A673 (cell line): ENCODE measurements around the gene ABCB7. TPM values are rescaled to one million over a fixed set of nuclear protein-coding genes. Genes with fewer than 3 reads are reported as not detected.

ENCODE experiments used
- BruUV-seq: library from RNA; stranded (reverse); fragments of 400-500 nt; replicated peaks from 2 replicates; lab custom pipeline; 2021; lab: Mats Ljungman, UMichigan
- CTCF ChIA-PET: fragments of 300-600 bp; sonication (Branson Sonifier 250); formaldehyde crosslinking; loops from one replicate; lab custom pipeline; 2022; ENCODE audit warnings: antibody characterized with exemption; lab: Charles Lee
- POLR2A ChIA-PET: fragments of 300-600 bp; sonication (Branson Sonifier 250); formaldehyde crosslinking; loops from one replicate; lab custom pipeline; 2022; ENCODE audit warnings: antibody characterized with exemption; ENCODE audit not compliant: low non-redundant PET; lab: Charles Lee
- DNase-seq: peaks from one replicate; pipeline ENCODE4 v3.0.0-alpha.2; 2015; ENCODE audit warnings: low spot score
- H3K27ac ChIP-seq: fragments of 200-600 bp; sonication (generic); 2 replicates; pipeline ENCODE4 v1.5.1; 2016; ENCODE audit warnings: mixed run types, low read depth, mild to moderate bottlenecking, mixed read lengths, antibody characterized with exemption, low read length; ENCODE audit not compliant: poor library complexity, severe bottlenecking
- H3K27me3 ChIP-seq: fragments of 200-600 bp; sonication (generic); replicated peaks from 2 replicates; pipeline ENCODE4 v1.6.1; 2017; ENCODE audit warnings: mixed run types, low read depth, mild to moderate bottlenecking, mixed read lengths, antibody characterized with exemption, low read length; ENCODE audit not compliant: insufficient read depth, poor library complexity
- H3K36me3 ChIP-seq: fragments of 200-600 bp; sonication (generic); 2 replicates; pipeline ENCODE4 v1.6.1; 2016; ENCODE audit warnings: mixed run types, mild to moderate bottlenecking, mixed read lengths, antibody characterized with exemption, low read length; ENCODE audit not compliant: insufficient read depth, poor library complexity, severe bottlenecking
- H3K4me1 ChIP-seq: fragments of 200-600 bp; sonication (generic); 2 replicates; pipeline ENCODE4 v1.6.1; 2017; ENCODE audit warnings: mixed run types, mild to moderate bottlenecking, mixed read lengths, antibody characterized with exemption, low read length; ENCODE audit not compliant: insufficient read depth, poor library complexity, severe bottlenecking
- H3K4me3 ChIP-seq: fragments of 200-600 bp; sonication (generic); 2 replicates; pipeline ENCODE4 v1.5.1; 2016; ENCODE audit warnings: low read depth, mixed run types, mild to moderate bottlenecking, mixed read lengths, low read length; ENCODE audit not compliant: poor library complexity, severe bottlenecking
- H3K9me3 ChIP-seq: fragments of 200-600 bp; sonication (generic); 2 replicates; pipeline ENCODE4 v1.6.1; 2016; ENCODE audit warnings: mixed run types, low read depth, mild to moderate bottlenecking, mixed read lengths, antibody characterized with exemption, low read length; ENCODE audit not compliant: poor library complexity, severe bottlenecking
- EZH2 ChIP-seq: fragments of 200-600 bp; sonication (generic); IDR thresholded peaks from 2 replicates; pipeline ENCODE4 v1.6.1; 2017; ENCODE audit warnings: borderline replicate concordance, low read depth, mild to moderate bottlenecking, mixed read lengths, antibody characterized with exemption, low read length; ENCODE audit not compliant: poor library complexity, severe bottlenecking
- intact Hi-C: fragments of 100-400 bp; cut with micrococcal nuclease; formaldehyde crosslinking; loops from one replicate; pipeline ENCODE4 v1.10.0; 2022; ENCODE audit not compliant: unreplicated experiment
- total RNA-seq: library from RNA; stranded (reverse); gene quantifications from 2 replicates; pipeline ENCODE4 v1.2.3, GENCODE V29; 2021
- TF ChIP-seq, protein P1 (sequence below): fragments of 300-800, 200-600 bp; sonication (generic); conservative IDR thresholded peaks from 2 replicates; pipeline ENCODE4 v1.5.1; 2017; ENCODE audit warnings: low read depth, mild to moderate bottlenecking, antibody characterized with exemption, low read length, moderate library complexity, mixed read lengths

Gene ABCB7
- total RNA-seq, 1 experiment from 2014 or later, result 28.8 TPM

GRCh38 chrX:75084757-75085156 is 71.3 kb downstream of the ABCB7 start:
- Histone ChIP-seq H3K9me3 (no peaks in the 10 kb centered on the region), H3K4me3 (no peak overlapping the region), H3K4me1 (no peaks in the 10 kb centered on the region), H3K27ac (no peak overlapping the region), H3K27me3 (no peaks in the 10 kb centered on the region), H3K36me3 (no peaks in the 10 kb centered on the region)
- intact Hi-C loops, result no loop called here
- no TSS peak for BruUV-seq
- POLR2A ChIA-PET, result no interaction called here
- TF ChIP-seq, protein P1, sequence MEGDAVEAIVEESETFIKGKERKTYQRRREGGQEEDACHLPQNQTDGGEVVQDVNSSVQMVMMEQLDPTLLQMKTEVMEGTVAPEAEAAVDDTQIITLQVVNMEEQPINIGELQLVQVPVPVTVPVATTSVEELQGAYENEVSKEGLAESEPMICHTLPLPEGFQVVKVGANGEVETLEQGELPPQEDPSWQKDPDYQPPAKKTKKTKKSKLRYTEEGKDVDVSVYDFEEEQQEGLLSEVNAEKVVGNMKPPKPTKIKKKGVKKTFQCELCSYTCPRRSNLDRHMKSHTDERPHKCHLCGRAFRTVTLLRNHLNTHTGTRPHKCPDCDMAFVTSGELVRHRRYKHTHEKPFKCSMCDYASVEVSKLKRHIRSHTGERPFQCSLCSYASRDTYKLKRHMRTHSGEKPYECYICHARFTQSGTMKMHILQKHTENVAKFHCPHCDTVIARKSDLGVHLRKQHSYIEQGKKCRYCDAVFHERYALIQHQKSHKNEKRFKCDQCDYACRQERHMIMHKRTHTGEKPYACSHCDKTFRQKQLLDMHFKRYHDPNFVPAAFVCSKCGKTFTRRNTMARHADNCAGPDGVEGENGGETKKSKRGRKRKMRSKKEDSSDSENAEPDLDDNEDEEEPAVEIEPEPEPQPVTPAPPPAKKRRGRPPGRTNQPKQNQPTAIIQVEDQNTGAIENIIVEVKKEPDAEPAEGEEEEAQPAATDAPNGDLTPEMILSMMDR, result no peak
- TF ChIP-seq EZH2, result no peak
- CTCF ChIA-PET, result no interaction called here
- DNase-seq, result no peak

DNA sequence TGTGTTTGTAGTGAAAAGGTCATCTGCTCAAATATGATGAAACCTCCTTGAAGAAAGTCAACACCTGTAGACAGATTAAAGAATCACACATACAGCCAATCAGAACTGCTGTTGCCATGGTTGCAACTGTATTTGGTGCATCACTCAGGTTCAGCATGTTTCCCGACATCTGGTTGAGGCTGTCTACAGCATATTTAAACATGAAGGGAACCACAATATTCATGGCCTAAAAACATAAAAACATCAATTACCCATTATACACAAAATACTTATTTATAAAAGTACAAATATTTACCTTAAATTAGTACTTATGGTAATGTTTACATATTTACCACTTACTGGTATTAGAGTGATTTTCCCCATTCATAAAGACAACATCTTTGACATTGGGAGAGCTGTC is 79.7 kb downstream of the ABCB7 start:
- no peaks in the 10 kb centered on the region for H3K4me1 ChIP-seq
- no peaks in the 10 kb centered on the region for H3K27me3 ChIP-seq
- no peak for DNase-seq
- intact Hi-C loops, result no loop called here
- H3K4me3 ChIP-seq, result no peak overlapping the region
- ChIA-PET POLR2A (no interaction called here), CTCF (no interaction called here)
- no peaks in the 10 kb centered on the region for H3K9me3 ChIP-seq
- TF ChIP-seq, protein P1, result no peak
- no peak for TF ChIP-seq EZH2
- no peaks in the 10 kb centered on the region for H3K36me3 ChIP-seq
- BruUV-seq, result no TSS peak
- H3K27ac ChIP-seq, result no peak overlapping the region

- no peaks in the 10 kb centered on the region for H3K9me3 ChIP-seq
- H3K27me3 ChIP-seq, result no peaks in the 10 kb centered on the region
- intact Hi-C loops, result no loop called here
- no TSS peak for BruUV-seq
- no peak overlapping the region for H3K4me3 ChIP-seq
- POLR2A ChIA-PET, result no interaction called here
- CTCF ChIA-PET, result no interaction called here
- H3K36me3 ChIP-seq, result no peaks in the 10 kb centered on the region
- H3K27ac ChIP-seq, result no peak overlapping the region
- no peak for DNase-seq
- no peaks in the 10 kb centered on the region for H3K4me1 ChIP-seq
- TF ChIP-seq, protein P1, result no peak
- no peak for TF ChIP-seq EZH2
Measured at GRCh38 chrX:75074475-75074874, 81.6 kb downstream of the ABCB7 start.
